Fibroblast of peridontal ligament (primary cell): Measurements from ENCODE around the gene MAP2K6.

Experiments used
- DNase-seq: peaks from one replicate; pipeline ENCODE4 v3.0.0-alpha.2; 2010; ENCODE audit errors: extremely low read depth

The MAP2K6 gene

DNA sequence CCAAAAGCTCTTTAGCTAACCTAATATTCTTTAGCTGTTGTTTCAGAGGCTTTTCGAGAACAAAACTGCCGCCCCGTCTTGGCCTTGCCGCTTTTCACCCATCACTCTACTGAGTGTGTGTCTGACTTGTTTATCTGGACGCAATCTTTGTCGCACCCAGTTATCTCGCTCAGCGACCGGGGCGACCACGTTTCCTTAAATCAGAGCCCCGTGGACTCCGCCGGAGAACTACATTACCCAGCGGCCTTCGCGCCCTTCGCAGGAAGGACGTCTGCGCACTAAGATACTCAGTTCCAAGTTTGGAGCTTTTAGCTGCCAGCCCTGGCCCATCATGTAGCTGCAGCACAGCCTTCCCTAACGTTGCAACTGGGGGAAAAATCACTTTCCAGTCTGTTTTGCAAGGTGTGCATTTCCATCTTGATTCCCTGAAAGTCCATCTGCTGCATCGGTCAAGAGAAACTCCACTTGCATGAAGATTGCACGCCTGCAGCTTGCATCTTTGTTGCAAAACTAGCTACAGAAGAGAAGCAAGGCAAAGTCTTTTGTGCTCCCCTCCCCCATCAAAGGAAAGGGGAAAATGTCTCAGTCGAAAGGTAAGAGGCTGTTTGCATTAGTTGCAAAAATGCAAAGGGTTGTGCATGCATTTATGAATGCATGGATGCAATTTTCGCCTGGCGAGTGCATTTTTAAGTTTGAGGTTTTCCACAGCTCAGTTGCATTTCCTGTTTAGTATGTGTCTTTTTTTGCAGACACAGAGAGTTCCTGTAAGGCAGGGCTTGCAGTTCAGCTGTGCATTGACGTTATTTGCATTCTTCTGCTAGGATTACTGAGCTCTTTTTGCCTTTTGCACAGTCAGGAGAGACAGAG lies at the start of gene MAP2K6:
TSS of gene MAP2K6 (plus strand) at position 290 of the 867 bp plus-strand sequence. CDS start at position 578, 288 bp downstream.
- DNase-seq: peak; percentile 60

DNA sequence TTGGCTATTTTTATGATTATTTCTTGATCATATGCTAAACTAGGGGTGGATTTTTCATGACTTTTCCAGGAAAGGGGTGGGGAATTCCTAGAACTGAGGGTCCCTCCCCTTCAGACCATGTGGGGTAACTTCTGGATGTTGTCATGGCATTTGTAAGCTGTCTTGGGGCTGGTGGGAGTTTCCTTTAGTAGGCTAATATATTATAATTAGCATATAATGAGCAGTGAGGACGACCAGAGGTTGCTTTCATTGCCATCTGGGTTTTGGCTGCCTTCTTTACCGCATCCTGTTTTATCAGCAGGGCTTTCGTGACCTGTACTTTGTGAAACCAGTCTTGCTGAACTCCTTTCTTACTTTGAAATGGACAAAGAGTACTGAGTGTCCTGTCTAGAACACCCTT lies 47.2 kb upstream of the MAP2K6 start:
- DNase-seq: no peak

DNA sequence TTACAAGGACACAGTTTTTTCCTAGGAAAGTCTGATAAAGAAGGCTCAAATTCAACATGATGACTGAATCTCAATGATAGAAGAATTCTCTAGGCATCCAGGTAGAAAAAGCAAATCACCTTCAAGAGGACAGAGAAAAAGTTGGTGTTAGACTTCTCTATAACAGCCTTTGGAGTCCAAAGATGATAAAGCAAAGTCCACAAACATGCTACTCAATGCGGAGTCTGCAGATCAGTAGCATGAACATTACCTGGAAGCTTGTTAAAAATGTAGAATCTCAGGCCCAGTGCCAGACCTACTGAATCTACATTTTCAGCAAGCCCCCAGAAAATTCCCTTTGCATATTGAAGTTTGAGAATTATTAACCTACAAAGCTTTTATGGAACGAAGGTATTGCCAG lies 41.4 kb upstream of the MAP2K6 start:
- DNase-seq: no peak

- no peak for DNase-seq
Observed at GRCh38 chr17:69375229-69375628, 39.3 kb upstream of the MAP2K6 start.

DNA sequence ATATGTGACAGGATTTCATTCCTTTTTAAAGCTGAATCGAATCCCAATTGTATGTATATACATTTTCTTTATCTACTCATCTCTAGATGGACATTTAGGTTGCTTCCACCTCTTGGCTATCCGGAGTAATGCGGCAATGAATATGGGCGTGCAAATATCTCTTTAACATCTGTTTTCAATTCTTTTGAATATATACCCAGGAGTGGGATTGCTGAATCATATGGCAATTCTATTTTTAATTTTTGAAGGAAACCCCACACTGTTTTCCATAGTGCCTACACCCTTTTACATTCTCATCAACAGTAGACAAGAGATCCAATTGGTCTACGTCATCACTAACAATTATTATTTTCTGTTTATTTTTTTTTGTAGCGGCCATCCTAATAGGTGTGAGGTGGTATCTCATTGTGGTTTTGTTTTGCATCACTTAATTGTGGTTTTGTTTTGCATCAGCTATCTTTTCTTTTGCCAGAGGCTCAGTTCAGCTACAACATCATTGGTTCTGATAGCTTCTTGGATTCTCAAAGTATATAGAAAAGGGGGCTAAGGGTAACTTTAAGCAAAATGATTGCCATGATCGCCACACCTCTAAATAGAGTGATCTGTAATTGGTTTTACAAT lies 25.6 kb upstream of the MAP2K6 start:
- peak; percentile 46 for DNase-seq

DNA sequence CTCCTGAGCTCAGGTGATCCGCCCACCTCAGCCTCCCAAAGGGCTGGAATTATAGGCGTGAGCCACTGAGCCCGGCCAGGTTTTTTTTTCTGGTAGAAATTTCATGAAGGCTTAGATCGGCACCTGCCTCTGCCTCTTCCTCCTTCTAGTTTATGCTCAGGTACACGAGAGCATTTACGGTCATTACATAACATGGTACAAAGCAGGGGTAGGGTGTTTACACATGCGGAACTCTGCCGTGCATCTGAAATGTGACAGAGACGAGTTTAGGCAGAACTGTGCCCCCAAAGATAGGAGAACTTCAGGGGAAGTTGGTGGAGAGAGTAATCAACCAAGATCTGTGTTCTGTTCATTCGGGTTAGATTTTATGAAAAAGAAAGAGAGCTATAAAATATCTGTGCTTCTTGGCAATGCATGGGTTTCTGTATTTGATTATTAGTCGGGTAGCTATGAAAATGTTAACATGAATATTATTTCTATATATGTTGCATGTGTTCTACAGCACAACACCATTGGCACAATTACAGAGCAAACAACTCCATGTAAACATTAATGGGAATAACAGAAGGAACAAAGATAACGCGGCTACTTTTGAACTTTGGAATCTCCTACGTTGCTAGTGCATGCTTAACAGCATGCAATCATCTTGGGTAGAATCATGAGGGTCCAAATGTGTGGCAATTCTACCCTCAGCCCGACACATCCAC lies 23.5 kb upstream of the MAP2K6 start:
- DNase-seq: no peak

GRCh38 chr17:69401251-69401650 lies 13.2 kb upstream of the MAP2K6 start:
- no peak for DNase-seq

GRCh38 chr17:69402052-69402451 lies 12.4 kb upstream of the MAP2K6 start:
- DNase-seq: no peak

GRCh38 chr17:69404399-69404798 lies 10.1 kb upstream of the MAP2K6 start:
- DNase-seq: no peak

DNA sequence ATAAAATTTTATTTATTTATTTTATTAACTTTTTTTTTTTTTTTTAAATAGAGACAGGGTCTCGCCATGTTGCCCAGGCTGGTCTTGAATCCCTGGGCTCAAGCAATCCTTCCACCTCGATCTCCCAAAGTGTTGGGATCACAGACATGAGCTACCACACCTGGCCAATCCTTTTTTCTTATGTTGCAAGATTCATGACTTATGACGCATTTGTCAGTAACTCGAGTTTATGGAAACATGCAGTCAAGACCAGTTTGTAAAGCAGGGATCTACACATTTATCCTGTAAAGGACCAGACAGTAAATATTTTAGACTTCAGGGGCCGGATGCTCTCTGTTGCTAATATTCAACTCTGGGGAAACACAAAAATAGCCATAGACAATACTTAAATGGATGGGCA lies 9.4 kb upstream of the MAP2K6 start:
- DNase-seq: no peak

DNA sequence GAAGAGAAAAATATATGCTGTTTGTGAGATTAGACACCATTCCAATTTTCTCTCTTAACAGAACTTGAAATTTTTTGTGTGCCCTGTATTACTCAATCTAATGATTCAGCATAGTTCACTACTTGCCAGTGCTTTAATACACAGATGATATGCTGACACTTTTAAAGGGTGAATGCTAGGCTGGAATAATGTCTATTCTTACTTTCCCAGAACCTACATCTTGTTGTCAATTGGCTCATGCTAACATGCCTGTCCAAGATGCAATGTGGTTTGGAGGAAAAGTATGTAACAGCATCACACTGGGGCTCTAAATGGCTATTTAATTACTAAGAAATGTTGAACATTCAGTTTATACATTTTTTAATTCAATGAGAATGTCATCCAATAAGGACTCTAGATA lies 7.6 kb upstream of the MAP2K6 start:
- peak; percentile 23 for DNase-seq

GRCh38 chr17:69407759-69408158 lies 6.7 kb upstream of the MAP2K6 start:
- no peak for DNase-seq

DNA sequence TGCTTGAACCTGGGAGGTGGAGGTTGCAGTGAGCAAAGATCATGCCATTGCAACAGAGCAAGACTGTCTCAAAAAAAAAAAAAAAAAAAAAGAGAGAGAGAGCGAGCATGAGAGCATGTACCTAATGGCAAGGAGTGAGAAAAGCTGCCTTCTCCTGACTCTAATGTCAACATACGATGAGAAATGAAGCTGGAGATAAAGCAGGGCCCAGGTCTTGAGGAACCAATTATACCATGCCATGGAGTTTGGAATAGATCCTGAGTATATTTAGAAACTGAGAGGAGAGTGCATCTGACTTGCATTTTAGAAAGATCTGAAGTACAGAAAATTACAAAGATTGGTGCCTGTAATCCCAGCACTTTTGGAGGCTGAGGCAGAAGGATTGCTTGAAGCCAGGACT lies 3.8 kb upstream of the MAP2K6 start:
- no peak for DNase-seq

DNA sequence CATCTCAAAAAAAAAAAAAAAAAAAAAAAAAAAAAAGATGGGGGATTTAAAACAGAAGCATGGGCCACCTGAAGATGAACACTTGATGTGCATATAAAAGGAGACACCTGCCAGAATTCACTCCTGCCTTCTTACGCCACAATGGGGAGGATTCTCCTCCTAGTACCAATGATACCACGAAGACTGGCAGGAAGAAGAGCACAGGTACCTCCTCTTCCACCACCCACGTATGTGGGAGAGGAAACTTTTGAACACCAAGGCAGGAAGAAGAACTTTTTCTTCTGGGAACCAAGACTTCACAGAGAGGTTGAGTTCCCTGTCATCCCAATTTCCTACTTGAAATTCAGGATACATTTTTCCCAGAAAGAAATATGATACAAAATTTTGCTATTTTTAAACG lies 2.7 kb upstream of the MAP2K6 start:
- DNase-seq: no peak

- DNase-seq: no peak
Observed at GRCh38 chr17:69412251-69412671, 2.2 kb upstream of the MAP2K6 start.

- no peak for DNase-seq
Observed at GRCh38 chr17:69415431-69415830, 934 bp downstream of the MAP2K6 start.

DNA sequence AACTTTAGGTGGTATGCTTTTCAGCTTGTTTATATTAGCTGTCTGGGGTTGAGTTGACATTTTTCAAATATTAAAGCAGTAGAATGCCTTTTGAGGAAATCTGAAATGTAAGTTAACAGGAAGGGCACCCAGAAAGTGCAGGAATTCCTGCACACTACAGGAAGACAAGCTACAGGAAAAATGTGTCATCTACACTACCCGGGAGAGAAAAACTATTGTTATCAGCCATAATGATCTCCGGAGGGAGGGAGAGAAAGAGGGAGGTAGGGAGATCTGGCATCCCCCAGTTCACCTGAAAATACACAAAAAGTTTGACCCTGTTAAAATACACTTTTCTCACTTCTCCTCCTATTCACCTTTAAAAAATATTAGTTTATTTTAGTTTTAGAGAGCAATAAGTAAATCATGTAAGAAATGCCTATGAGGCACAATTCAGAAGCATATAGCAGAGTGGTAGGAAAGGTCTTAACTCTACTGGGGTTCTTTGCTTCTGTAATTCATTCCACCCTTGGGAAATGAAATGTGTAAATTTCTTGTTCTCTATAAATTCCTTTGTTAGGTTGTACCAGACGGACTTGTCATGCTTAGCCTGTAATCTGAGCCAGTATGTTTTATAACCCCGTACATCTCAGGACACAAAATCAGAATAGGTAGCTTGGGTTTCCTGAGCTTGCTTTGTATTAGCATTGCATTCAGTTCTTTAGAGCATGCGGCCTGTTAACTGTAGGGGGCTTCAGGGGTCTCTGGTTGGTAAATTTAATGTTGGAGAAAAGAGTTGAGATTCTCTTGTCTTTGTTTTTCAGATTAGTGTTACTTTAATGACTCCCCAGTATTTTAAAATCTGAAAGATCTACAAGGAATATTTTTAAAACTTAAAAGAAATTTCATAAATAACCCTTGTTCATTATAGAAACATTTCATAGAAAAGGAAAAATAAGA lies 3.3 kb downstream of the MAP2K6 start:
- no peak for DNase-seq

GRCh38 chr17:69418535-69418934 lies 4.0 kb downstream of the MAP2K6 start:
- no peak for DNase-seq

DNA sequence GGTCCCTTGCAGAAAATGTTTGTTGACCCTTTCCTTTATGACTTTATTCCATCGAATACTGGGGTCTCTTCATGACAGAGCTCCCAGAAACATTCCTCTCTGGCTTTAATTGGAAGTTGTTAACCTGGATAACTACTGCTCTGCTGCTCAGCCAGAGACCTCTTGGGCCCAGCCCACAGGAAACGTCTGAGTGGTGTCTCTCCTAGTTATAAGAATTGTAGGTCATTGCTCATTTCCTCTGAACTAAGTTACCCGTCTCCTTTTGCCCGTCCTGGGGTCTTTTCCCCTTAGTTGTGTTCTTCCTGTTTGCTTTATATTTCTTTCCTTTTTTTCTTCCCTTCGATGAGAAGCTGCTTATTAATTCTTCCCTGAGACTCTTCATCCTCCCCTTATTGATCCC lies 9.0 kb downstream of the MAP2K6 start:
- no peak for DNase-seq

DNA sequence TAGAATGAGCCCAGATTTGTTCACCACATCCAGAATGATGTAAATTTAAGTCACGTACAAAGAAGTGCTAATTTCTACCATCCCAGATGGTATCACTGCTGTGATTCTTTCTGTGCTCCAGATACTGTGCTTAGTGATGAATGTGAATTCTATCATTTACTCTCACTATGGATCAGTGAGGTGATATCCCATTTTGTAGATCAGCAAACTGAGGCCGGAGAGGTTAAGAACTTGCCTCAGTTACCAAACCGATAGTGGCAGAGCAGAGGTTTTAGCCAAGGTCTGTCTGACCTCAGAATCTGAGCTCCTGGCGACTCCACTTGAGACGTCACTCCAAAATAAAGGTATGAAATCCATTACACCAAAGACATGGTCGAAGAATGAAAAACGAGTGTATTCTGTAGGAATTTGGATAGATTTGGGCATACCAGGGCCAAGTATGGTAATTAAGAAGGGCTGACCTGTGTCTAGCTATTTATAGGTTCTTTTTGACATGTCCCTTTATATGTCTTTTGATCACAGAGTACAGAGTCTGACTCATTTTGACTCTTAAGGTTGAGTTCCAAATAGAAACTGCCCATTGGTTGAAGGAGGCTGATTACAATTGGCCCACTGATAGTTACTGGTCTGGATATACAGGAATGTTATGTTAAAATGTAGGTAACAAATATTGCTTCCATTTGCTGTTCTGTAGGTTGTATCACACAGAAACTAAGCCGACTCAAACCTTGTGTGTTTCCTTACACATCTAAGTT lies 10.0 kb downstream of the MAP2K6 start:
- DNase-seq: no peak

- DNase-seq: no peak
Observed at GRCh38 chr17:69425978-69426377, 11.5 kb downstream of the MAP2K6 start.
